HEK293 (cell line): Measurements from ENCODE around the gene GRIA1.
A peak's percentile ranks its signal among the peaks of the same experiment; 100 is the strongest.

Experiments
- CTCF ChIA-PET: fragments of 350-600 bp; formaldehyde crosslinking; extraction: SDS; loops from one replicate; lab custom pipeline; 2021; ENCODE audit warnings: antibody characterized with exemption; lab: Yijun Ruan, JAX
- POLR2A ChIA-PET: fragments of 300-600 bp; formaldehyde crosslinking; extraction: SDS; loops from one replicate; lab custom pipeline; 2020; ENCODE audit warnings: antibody characterized with exemption, inconsistent platforms; lab: Yijun Ruan, JAX
- H3K27ac ChIP-seq: fragments of 200-500 bp; sonication (Bioruptor generic); 2 replicates; pipeline ENCODE4 v1.5.1; 2014; ENCODE audit warnings: low read depth, low read length, control low read depth, inconsistent platforms; ENCODE audit errors: extremely low read depth
- H3K36me3 ChIP-seq, 2 experiments: fragments of 200-500 bp in 1 of 2; sonication (Bioruptor generic) in 1 of 2; 1 replicate in 1 of 2; 2 replicates in 1 of 2; pipeline ENCODE4 v1.5.1; 2014 to 2017; ENCODE audit warnings: inconsistent platforms in 2 of 2, low read length in 2 of 2; ENCODE audit not compliant: control insufficient read depth in 2 of 2, insufficient read depth in 1 of 2
- H3K4me1 ChIP-seq: fragments of 200-500 bp; sonication (Bioruptor generic); 2 replicates; pipeline ENCODE4 v1.5.1; 2014; ENCODE audit warnings: mild to moderate bottlenecking, low read length, inconsistent platforms; ENCODE audit not compliant: control insufficient read depth, insufficient read depth
- H3K4me3 ChIP-seq: 2 replicates; pipeline ENCODE4 v1.5.1; 2011; ENCODE audit warnings: low read depth, mild to moderate bottlenecking, control low read depth, low read length, moderate library complexity
- H3K9me3 ChIP-seq: fragments of 200-500 bp; sonication (Bioruptor generic); 2 replicates; pipeline ENCODE4 v1.5.1; 2014; ENCODE audit warnings: low read depth, low read length, inconsistent platforms; ENCODE audit not compliant: control insufficient read depth, insufficient read depth
- AEBP2 ChIP-seq: fragments of 450-650 bp; formaldehyde crosslinking; IDR thresholded peaks from 2 replicates; pipeline ENCODE4 v1.5.1; 2016; ENCODE audit warnings: missing biosample characterization, missing genetic modification characterization, borderline replicate concordance
- FEZF1 ChIP-seq: fragments of 450-650 bp; formaldehyde crosslinking; IDR thresholded peaks from 2 replicates; pipeline ENCODE4 v1.5.1; 2016; ENCODE audit warnings: missing biosample characterization, missing genetic modification characterization
- HOXA7 ChIP-seq: sonication (generic); formaldehyde crosslinking; IDR thresholded peaks from 2 replicates; pipeline ENCODE4 v1.8.1; 2022; ENCODE audit warnings: missing genetic modification reagents, borderline replicate concordance
- KLF1 ChIP-seq: fragments of 450-650 bp; formaldehyde crosslinking; IDR thresholded peaks from 2 replicates; pipeline ENCODE4 v1.5.1; 2016; ENCODE audit warnings: missing biosample characterization, missing genetic modification characterization
- OVOL3 ChIP-seq: fragments of 450-650 bp; formaldehyde crosslinking; IDR thresholded peaks from 2 replicates; pipeline ENCODE4 v1.5.1; 2016; ENCODE audit warnings: missing biosample characterization, missing genetic modification characterization
- TRIM28 ChIP-seq: IDR thresholded peaks from 2 replicates; pipeline ENCODE4 v1.6.1; 2011; ENCODE audit warnings: low read length, control low read depth, borderline replicate concordance
- ZFHX2 ChIP-seq: fragments of 450-650 bp; formaldehyde crosslinking; conservative IDR thresholded peaks from 2 replicates; pipeline ENCODE4 v1.5.1; 2016; ENCODE audit warnings: missing biosample characterization, missing genetic modification characterization
- ZIC2 ChIP-seq: fragments of 450-650 bp; formaldehyde crosslinking; IDR thresholded peaks from 2 replicates; pipeline ENCODE4 v1.5.1; 2016; ENCODE audit warnings: missing biosample characterization, missing genetic modification characterization
- ZNF248 ChIP-seq: fragments of 450-650 bp; formaldehyde crosslinking; IDR thresholded peaks from 2 replicates; pipeline ENCODE4 v1.5.1; 2017; ENCODE audit warnings: missing biosample characterization, missing genetic modification characterization
- ZNF266 ChIP-seq: fragments of 450-650 bp; formaldehyde crosslinking; IDR thresholded peaks from 2 replicates; pipeline ENCODE4 v1.5.1; 2016; ENCODE audit warnings: missing biosample characterization, missing genetic modification characterization, low read depth
- ZNF449 ChIP-seq: fragments of 450-650 bp; formaldehyde crosslinking; IDR thresholded peaks from 2 replicates; pipeline ENCODE4 v1.5.1; 2017; ENCODE audit warnings: missing biosample characterization, mild to moderate bottlenecking, missing genetic modification characterization, moderate library complexity
- ZNF530 ChIP-seq: fragments of 450-650 bp; formaldehyde crosslinking; IDR thresholded peaks from 2 replicates; pipeline ENCODE4 v1.5.1; 2016; ENCODE audit warnings: low read depth, missing biosample characterization, missing genetic modification characterization
- ZNF548 ChIP-seq: fragments of 450-650 bp; formaldehyde crosslinking; IDR thresholded peaks from 2 replicates; pipeline ENCODE4 v1.5.1; 2016; ENCODE audit warnings: missing biosample characterization, missing genetic modification characterization
- ZNF580 ChIP-seq: fragments of 450-650 bp; formaldehyde crosslinking; IDR thresholded peaks from 2 replicates; pipeline ENCODE4 v1.5.1; 2016; ENCODE audit warnings: missing biosample characterization, missing genetic modification characterization
- ZNF623 ChIP-seq: fragments of 450-650 bp; formaldehyde crosslinking; IDR thresholded peaks from 2 replicates; pipeline ENCODE4 v1.5.1; 2016; ENCODE audit warnings: missing biosample characterization, missing genetic modification characterization
- ZNF645 ChIP-seq: fragments of 450-650 bp; formaldehyde crosslinking; IDR thresholded peaks from 2 replicates; pipeline ENCODE4; 2016; ENCODE audit warnings: missing biosample characterization, missing genetic modification characterization
- ZNF664 ChIP-seq: fragments of 450-650 bp; formaldehyde crosslinking; IDR thresholded peaks from 2 replicates; pipeline ENCODE4 v1.5.1; 2016; ENCODE audit warnings: missing biosample characterization, missing genetic modification characterization
- ZNF677 ChIP-seq: fragments of 450-650 bp; IDR thresholded peaks from 2 replicates; pipeline ENCODE4 v1.5.0; 2018; ENCODE audit warnings: missing biosample characterization, mild to moderate bottlenecking, missing genetic modification characterization, moderate library complexity
- ZNF707 ChIP-seq: fragments of 450-650 bp; formaldehyde crosslinking; IDR thresholded peaks from 2 replicates; pipeline ENCODE4 v1.5.1; 2016; ENCODE audit warnings: missing biosample characterization, missing genetic modification characterization
- ZNF76 ChIP-seq: fragments of 450-650 bp; formaldehyde crosslinking; IDR thresholded peaks from 2 replicates; pipeline ENCODE4; 2016; ENCODE audit warnings: low read depth, missing biosample characterization, missing genetic modification characterization, borderline replicate concordance

The GRIA1 gene

GRCh38 chr5:153818626-153819025, 328.2 kb downstream of the GRIA1 start:
- H3K9me3 ChIP-seq: no peaks in the 10 kb centered on the region
- H3K4me1 ChIP-seq: no peaks in the 10 kb centered on the region
- ChIA-PET POLR2A (no interaction called here), CTCF (no interaction called here)
- H3K36me3 ChIP-seq: no peaks in the 10 kb centered on the region
- H3K4me3 ChIP-seq: no peak overlapping the region
- TF ChIP-seq ZNF266 (tag by site-specific recombination) (no peak), HOXA7 (CRISPR knock-in tag) (no peak), ZNF449 (no peak)
- H3K27ac ChIP-seq: no peak overlapping the region

- Histone ChIP-seq H3K36me3 (no peaks in the 10 kb centered on the region), H3K4me3 (no peak overlapping the region), H3K4me1 (no peaks in the 10 kb centered on the region), H3K27ac (no peak overlapping the region), H3K9me3 (no peaks in the 10 kb centered on the region)
- ChIA-PET CTCF (no interaction called here), POLR2A (no interaction called here)
- TF ChIP-seq ZNF645 (tag by site-specific recombination) (no peak), ZNF548 (tag by site-specific recombination) (no peak), ZNF580 (no peak), ZNF677 (no peak), KLF1 (no peak), AEBP2 (tag by site-specific recombination) (no peak), ZNF248 (no peak), ZFHX2 (tag by site-specific recombination) (no peak), ZNF664 (no peak)
These were observed 332.6 kb downstream of the GRIA1 start for GRCh38 chr5:153823036-153823435.

DNA sequence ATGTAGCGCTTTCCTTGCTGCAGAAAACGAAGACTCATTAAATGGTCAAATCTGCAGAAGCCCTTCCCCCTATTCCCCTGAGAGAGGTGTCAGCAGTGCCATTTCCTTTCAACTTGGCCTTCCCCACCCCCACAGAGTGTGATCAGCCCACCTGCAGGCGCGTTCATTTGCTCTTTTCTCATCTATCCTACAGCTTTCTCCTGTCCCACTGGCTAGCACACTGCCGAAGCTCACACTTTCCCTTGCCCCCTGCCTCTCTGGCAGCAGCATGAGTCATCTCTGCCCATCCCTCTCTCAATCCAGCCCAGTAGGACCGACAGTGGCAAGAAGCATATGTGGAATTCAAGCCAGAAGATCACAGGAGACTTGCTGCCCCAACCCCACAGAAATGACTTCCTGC, 334.4 kb downstream of the GRIA1 start:
- no peak overlapping the region for H3K4me3 ChIP-seq
- POLR2A ChIA-PET: no interaction called here
- TF ChIP-seq ZIC2 (tag by site-specific recombination) (peak; percentile 66), TRIM28 (no peak)
- TF ChIP-seq, all 188 proteins: peak for 1
- H3K27ac ChIP-seq: no peak overlapping the region
- CTCF ChIA-PET: no interaction called here
- H3K4me1 ChIP-seq: no peaks in the 10 kb centered on the region
- no peaks in the 10 kb centered on the region for H3K36me3 ChIP-seq
- H3K9me3 ChIP-seq: no peaks in the 10 kb centered on the region

DNA sequence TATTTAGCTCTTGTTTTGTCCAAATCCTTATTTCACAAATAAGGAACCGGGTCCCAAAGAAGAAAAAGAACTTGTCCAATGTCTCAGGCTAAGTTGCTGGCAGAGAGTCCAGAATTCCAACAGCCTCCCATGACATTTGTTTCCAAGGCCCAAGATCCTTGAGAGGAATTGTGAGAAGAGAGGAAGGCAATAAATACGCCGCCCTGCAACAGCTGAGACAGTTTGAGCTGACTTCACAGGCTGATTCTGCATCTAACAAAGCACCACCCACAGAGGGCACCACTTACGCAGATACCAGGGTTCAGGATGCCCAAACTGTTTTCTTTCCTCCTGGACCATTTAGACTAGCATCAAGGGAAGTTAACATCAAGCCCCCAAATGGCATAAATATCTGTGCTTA, 336.9 kb downstream of the GRIA1 start:
- Histone ChIP-seq H3K27ac (no peak overlapping the region), H3K36me3 (no peaks in the 10 kb centered on the region)
- TF ChIP-seq ZNF623 (tag by site-specific recombination) (no peak), ZNF76 (tag by site-specific recombination) (no peak), FEZF1 (tag by site-specific recombination) (no peak), ZNF530 (tag by site-specific recombination) (no peak), ZNF707 (tag by site-specific recombination) (no peak), OVOL3 (tag by site-specific recombination) (no peak)
- TF ChIP-seq, all 188 proteins: peak for 0
- H3K9me3 ChIP-seq: no peaks in the 10 kb centered on the region
- CTCF ChIA-PET: interaction anchor here (0.7 to 1.6 kb wide), 3 partner anchors 9 to 161 kb away, joined by 3 to 6 read pairs (median 3); no protein-coding TSS in a partner anchor
- H3K4me1 ChIP-seq: no peaks in the 10 kb centered on the region
- POLR2A ChIA-PET: no interaction called here
- no peak overlapping the region for H3K4me3 ChIP-seq
